ENCODE results near the gene TGFBR3.
"Not testable (repeated sequence)": the region's sequence is repeated elsewhere in the genome, so short reads cannot be mapped to it uniquely, and the experiment has no call there.

The TGFBR3 gene

DNA sequence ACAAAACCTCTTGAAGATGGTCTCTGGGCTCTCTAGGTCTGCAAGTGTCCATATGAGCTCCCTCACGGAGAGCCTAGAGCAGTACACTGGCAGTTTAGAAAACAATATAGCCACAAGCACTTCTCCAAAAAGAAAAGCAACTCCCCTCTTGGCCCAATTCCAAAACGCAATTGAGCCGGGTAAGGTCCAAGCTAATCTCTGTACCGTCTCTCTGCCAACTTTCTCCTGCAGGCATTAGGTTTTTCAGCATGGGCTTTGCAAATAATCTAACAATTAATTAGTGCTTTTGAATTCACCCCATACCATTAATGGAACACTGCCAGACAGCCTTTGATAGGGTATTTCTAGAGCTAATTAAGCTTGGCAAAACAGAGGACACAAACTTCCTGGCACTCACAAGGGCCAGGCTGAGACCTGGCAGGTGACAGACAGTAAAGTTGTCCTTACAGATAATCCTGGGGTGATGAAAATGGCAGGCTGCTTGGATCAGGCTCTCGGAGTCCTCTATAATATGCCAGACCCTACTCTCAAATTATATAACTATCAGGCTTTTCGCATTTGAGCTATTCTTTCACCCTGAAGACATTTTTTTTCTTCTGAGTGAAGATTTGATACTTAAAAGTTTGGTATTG lies 39.8 kb downstream of the TGFBR3 start:
- peak; percentile 49 to 70 for DNase-seq

GRCh38 chr1:91844862-91845528 lies 41.0 kb downstream of the TGFBR3 start:
- DNase-seq, result no peak

GRCh38 chr1:91843843-91844242 lies 42.1 kb downstream of the TGFBR3 start:
- DNase-seq, result no peak

GRCh38 chr1:91842563-91842962 lies 43.4 kb downstream of the TGFBR3 start:
- DNase-seq, result no peak

DNA sequence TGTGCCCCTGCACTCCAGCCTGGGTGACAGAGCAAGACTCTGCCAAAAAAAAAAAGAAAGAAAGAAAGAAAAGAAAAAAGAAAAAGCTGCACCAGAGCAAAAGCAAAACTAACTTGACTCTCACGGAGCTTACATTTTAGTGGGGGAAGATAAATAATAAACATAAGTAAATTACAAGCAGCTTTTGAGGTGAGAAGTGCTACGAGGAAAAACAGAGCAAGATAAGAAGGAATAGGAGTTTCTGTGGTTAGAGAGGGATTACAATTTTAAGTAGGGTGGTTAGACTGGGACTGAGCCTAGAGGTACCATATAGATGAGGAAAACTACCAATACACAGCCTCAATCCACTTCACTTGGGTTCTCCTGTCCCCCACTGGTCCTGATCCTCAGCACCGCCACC lies 43.9 kb downstream of the TGFBR3 start:
- DNase-seq, result no peak

DNA sequence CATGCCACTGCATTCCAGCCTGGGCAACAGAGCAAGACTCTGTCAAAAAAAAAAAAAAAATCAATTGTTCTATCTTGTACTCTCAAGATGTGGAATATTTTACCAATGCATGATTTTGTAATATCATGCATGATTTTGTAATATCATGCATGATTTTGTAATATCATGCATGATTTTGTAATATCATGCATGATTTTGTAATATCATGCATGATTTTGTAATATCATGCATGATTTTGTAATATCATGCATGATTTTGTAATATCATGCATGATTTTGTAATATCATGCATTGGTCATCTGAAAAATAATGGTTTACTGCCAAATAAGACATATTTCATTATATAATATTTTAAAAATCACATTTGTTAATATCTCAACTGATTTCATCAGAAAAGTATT lies 45.7 kb downstream of the TGFBR3 start:
- DNase-seq, result not testable (repeated sequence)

DNA sequence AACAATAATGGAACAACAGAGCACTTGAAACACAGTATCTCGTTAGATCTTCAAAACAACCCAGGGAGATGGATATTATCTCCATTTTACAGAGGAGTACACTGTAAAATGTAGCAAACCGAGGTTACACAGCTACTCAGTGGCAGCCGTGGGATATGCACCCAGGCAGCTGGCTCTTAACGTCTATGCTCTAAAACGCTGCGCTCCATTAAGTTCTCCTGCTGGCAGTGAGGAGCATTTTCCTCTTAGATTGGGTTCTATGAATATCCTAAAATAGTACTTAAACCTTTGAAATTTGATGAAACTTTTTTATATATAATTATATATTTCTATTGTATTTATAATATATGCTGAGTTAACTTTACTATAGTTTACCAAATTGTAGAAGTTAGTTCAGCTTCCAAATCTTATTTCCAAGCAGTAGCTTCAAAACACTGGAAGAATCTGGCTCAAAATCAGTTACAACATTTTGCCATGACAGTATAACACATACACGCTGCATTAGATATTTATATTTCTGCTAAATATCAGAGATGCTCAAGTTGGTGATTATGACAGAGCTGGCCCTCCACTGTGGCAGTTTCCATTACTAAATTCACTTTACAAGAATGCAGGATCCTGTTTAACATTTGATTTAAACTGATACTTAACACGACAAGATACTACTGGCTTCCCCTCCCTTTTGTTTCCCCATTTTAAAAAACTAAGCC lies 49.5 kb downstream of the TGFBR3 start:
- DNase-seq, result no peak

- no peak for DNase-seq
Measured at GRCh38 chr1:91835087-91835521, 50.8 kb downstream of the TGFBR3 start.

- not testable (repeated sequence) for DNase-seq
Measured at GRCh38 chr1:91834549-91834948, 51.4 kb downstream of the TGFBR3 start.

- no peak for DNase-seq
Measured at GRCh38 chr1:91833946-91834345, 52.0 kb downstream of the TGFBR3 start.

DNA sequence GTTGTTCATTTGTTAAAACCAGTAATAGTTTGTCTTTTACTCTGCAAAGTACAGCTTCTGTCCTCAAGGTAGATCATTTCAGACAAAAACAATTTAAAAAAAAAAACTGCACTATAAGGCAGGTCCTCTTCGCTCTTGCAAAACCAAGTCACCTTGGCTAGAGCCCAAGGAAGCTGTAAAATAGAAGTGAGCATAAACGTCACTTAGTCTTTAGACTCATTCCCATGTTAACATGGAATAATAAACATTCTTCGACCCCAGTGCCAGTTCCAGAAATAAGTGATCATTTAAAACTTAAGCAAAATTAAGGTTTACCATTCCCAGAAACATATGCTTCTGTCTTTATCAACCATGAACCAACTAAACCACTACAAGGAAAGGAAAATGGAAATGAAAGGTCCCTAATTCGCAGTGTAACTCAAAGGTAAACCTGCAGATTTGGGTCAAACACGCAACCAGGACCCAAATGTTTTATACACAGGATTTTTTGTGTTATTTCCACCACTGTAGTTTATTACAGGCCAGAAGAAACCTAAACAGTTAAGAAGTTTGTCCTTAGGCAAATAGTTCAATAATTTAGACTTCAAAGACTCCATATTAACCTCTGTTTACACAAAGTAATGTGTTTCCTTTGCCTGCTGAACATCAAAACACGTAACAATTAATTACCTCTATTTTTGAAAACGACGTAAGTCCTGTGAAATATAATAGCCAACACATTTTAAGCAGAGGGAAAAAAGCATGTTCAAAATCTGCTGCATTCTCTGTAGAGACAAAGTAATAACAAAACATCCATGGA lies 54.6 kb downstream of the TGFBR3 start:
- DNase-seq, result no peak

DNA sequence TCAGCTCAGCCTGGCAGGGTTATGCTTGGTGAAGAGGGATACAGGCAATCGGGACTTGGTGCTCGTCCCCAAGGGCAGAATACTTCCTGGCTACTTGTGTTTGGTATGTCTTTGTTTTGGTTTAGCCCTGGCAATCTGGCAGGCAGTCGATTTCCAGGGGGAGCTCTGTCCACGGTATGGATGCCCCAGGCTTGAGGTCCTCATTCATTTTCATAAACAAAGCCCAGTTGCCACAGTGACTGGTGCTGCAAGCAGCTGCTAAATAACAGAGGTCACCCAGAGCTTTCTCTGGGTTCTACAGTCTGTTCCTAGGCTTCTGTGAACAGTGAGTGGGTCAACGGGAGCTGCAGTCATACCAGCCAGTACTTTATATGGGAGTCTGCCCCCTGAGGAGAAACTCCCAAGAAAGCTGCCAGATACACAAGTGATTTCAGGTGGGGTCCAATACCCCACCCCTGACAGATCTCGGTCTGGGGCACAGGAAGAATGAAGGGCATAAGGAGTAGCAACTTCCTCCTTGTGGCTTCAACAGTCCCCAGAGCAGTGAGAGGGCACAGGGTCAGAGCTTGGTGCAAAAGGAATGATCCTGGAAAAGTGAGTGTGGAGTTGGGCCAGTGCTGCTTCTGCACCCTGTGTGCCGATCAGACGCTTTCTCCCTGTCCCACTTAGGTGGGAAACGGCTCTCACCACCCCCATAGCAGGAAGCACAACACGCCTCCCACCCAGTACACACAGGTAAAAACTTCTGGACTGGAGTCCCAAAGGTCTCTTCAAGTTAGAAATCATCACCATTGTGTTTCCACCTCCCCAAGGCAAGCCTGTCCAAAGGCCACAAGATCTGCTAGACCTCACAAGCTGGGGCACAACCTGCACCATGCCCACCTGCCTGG lies 55.5 kb downstream of the TGFBR3 start:
- DNase-seq, result no peak

GRCh38 chr1:91829293-91830153 lies 56.4 kb downstream of the TGFBR3 start:
- no peak for DNase-seq

DNA sequence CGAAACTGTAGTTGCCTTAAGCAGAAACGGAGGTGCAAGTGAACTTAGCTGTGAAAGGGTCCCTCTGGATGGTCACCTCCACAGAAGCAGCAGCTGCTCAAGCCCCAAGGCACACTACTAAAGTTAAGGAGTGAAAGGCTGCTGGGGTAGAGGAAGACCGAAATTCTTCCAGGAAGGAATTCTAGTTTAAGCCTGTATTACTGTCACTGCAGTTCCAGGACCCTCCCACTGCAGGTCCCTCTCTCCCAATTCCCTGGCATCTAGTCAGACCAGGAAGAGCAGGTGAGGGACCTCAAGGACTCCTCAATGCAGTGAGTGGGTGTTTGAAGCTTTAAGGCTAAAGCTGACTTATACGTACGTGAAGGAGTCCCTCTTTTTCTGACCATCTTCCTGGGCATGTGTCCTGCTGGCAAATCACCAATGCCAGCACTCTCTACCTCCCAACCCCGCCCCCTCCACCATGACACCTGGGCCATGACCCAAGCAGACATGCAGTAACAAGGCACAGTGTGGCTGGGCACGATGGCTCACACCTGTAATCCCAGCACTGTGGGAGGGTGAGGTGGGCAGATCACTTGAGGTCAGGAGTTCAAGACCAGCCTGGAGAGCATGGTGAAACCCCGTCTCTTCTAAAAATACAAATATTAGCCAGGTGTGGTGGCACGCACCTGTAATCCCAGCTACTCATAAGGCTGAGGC lies 57.2 kb downstream of the TGFBR3 start:
- DNase-seq, result no peak

- no peak for DNase-seq
Measured at GRCh38 chr1:91827459-91828321, 58.3 kb downstream of the TGFBR3 start.

- DNase-seq, result no peak
Measured at GRCh38 chr1:91827087-91827458, 58.9 kb downstream of the TGFBR3 start.

DNA sequence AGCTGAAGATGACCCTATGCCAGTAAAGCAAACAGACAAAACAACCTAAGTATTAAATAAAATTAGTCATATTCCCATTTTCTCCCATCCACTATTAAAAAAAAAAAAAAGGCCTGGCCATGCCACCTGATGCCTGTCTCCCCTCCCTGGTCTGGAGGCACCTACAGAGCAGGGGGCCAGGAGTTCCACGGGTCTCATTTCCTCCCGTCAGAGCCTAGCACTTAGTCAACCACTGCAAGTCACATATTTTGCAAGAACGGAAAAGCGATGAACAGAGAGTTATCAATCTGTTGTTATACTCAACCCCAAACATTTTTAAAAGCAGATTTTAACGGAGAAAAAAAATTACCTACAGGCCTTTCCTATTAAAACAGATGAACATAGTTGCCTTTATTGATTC lies 59.3 kb downstream of the TGFBR3 start:
- no peak for DNase-seq

- DNase-seq, result no peak
Measured at GRCh38 chr1:91826248-91826647, 59.7 kb downstream of the TGFBR3 start.

GRCh38 chr1:91821126-91821868 lies 64.7 kb downstream of the TGFBR3 start:
- no peak for DNase-seq

Data from SHP77 (cell line).